T-cell (primary cell): ENCODE results near the gene BTBD8. TPM values are rescaled to one million over a fixed set of nuclear protein-coding genes. Genes with fewer than 3 reads are reported as not detected.

Experiments used
- ATAC-seq, 4 experiments: fragments of 200-7000 bp in 3 of 4; fragments of 150-1000 bp in 1 of 4; cut with Tn5 transposase; replicated peaks in 1 of 4; 1 replicate in 3 of 4; 2 replicates in 1 of 4; pipeline ENCODE4 v1.10.0; 2021; ENCODE audit warnings: moderate library complexity in 3 of 4, mild to moderate bottlenecking in 2 of 4, moderate number of reproducible peaks in 1 of 4
- CTCF ChIA-PET, 2 donors: fragments of 300-600 bp; sonication (Branson Sonifier 250); formaldehyde crosslinking; loops; one replicate each; lab custom pipeline; 2022; ENCODE audit warnings: antibody characterized with exemption in 2 of 2; lab: Charles Lee
- POLR2A ChIA-PET, 2 donors: fragments of 300-600 bp; sonication (Branson Sonifier 250); formaldehyde crosslinking; loops; one replicate each; lab custom pipeline; 2022; ENCODE audit warnings: antibody characterized with exemption in 2 of 2; lab: Charles Lee
- DNase-seq, 35 experiments: peaks; one replicate each; pipeline versions ENCODE4 v3.0.0 to v3.0.0-alpha.2; 2013 to 2023
- H3K27ac ChIP-seq: one replicate; pipeline ENCODE4 v1.5.1; 2013; ENCODE audit warnings: low read length
- H3K27me3 ChIP-seq, 2 experiments: replicated peaks in 1 of 2; 1 replicate in 1 of 2; 2 replicates in 1 of 2; pipeline versions ENCODE4 v1.6.1 to v1.7.0; 2013; ENCODE audit warnings: low read length in 1 of 2, mixed read lengths in 1 of 2; ENCODE audit not compliant: control insufficient read depth in 2 of 2, insufficient read depth in 2 of 2; ENCODE audit errors: extremely low read depth in 1 of 2
- H3K36me3 ChIP-seq, 2 donors: 1 replicate in 1 of 2; 2 replicates in 1 of 2; pipeline versions ENCODE4 v1.6.1 to v1.7.0; 2013; ENCODE audit warnings: low read length in 1 of 2; ENCODE audit not compliant: control insufficient read depth in 2 of 2, insufficient read depth in 1 of 2; ENCODE audit errors: extremely low read depth in 1 of 2
- H3K4me1 ChIP-seq, 2 experiments: 1 replicate in 1 of 2; 2 replicates in 1 of 2; pipeline versions ENCODE4 v1.6.1 to v1.7.0; 2013; ENCODE audit warnings: low read length in 2 of 2, mixed read lengths in 1 of 2; ENCODE audit not compliant: insufficient read depth in 2 of 2, control insufficient read depth in 1 of 2; ENCODE audit errors: extremely low read depth in 1 of 2
- H3K4me3 ChIP-seq, 2 donors: 1 replicate in 1 of 2; 2 replicates in 1 of 2; pipeline versions ENCODE4 v1.5.1 to v1.7.0; 2013; ENCODE audit warnings: mild to moderate bottlenecking in 2 of 2, low read length in 1 of 2, moderate library complexity in 1 of 2; ENCODE audit not compliant: control insufficient read depth in 1 of 2; ENCODE audit errors: extremely low read depth in 1 of 2
- H3K9me3 ChIP-seq: 2 replicates; pipeline ENCODE4 v1.7.0; 2013
- H3K27ac Mint-ChIP-seq, 2 donors: one replicate each; pipeline ENCODE4 v1.8.0; 2020 to 2021; ENCODE audit warnings: mild to moderate bottlenecking in 2 of 2, mixed read lengths in 2 of 2
- H3K27me3 Mint-ChIP-seq, 2 donors: one replicate each; pipeline ENCODE4 v1.8.0; 2021 to 2022; ENCODE audit warnings: mixed read lengths in 2 of 2
- H3K36me3 Mint-ChIP-seq: one replicate; pipeline ENCODE4 v1.8.0; 2021; ENCODE audit warnings: mixed read lengths
- H3K4me1 Mint-ChIP-seq, 3 donors: one replicate each; pipeline ENCODE4 v1.8.0; 2020 to 2022; ENCODE audit warnings: mixed read lengths in 3 of 3, mild to moderate bottlenecking in 1 of 3
- H3K4me3 Mint-ChIP-seq, 3 donors: one replicate each; pipeline ENCODE4 v1.8.0; 2020 to 2022; ENCODE audit warnings: mild to moderate bottlenecking in 3 of 3, mixed read lengths in 3 of 3, moderate library complexity in 3 of 3
- H3K9me3 Mint-ChIP-seq, 3 donors: one replicate each; pipeline ENCODE4 v1.8.0; 2020 to 2022; ENCODE audit warnings: mixed read lengths in 3 of 3
- WGBS: methylation state at CpG from one replicate; pipeline ENCODE4 v1.1.5; 2013; ENCODE audit warnings: missing lambda C conversion rate; ENCODE audit not compliant: insufficient coverage; 5-methylcytosine and 5-hydroxymethylcytosine counted together
- total RNA-seq, 35 experiments: library from RNA in 6 of 35; stranded (reverse) in 6 of 35; fragments of 120-200 nt in 1 of 35; gene quantifications; one replicate each; pipeline versions ENCODE4 v1.2.1 to v1.2.4 and lab custom pipeline; 2013 to 2026

Gene BTBD8
- total RNA-seq, 5 donors from 2014 or later (not counting 1 experiment from before 2014, with no cell fraction given) = 3.9 to 6.2 (median 5.3) TPM

- no peak for ATAC-seq
- CTCF ChIA-PET = no interaction called here
- 100% methylated on average over 1 of the region's 1 CpG for WGBS
Observed at GRCh38 chr1:92040971-92041370, 39.2 kb upstream of the BTBD8 start.

GRCh38 chr1:92043621-92044020 lies 36.5 kb upstream of the BTBD8 start:
- ChIA-PET CTCF (no interaction called here), POLR2A (no interaction called here)
- Mint-ChIP-seq H3K27ac (no peak overlapping the region), H3K27me3 (peaks cover 0 to 2% of the 10 kb centered on the region in 2 donors), H3K4me3 (no peak overlapping the region), H3K36me3 (no peaks in the 10 kb centered on the region), H3K4me1 (no peaks in the 10 kb centered on the region), H3K9me3 (no peaks in the 10 kb centered on the region)
- 92% methylated on average over 4 of the region's 5 CpGs for WGBS
- Histone ChIP-seq H3K9me3 (no peaks in the 10 kb centered on the region), H3K27me3 (peaks cover 0 to 5% of the 10 kb centered on the region in 2 experiments), H3K4me3 (no peak overlapping the region), H3K4me1 (no peaks in the 10 kb centered on the region), H3K36me3 (no peaks in the 10 kb centered on the region), H3K27ac (no peak overlapping the region)
- DNase-seq = no peak
- no peak for ATAC-seq

More at GRCh38 chr1:92040971-92041370, 39.2 kb upstream of the BTBD8 start:
- Histone ChIP-seq H3K4me3 (no peak overlapping the region), H3K27ac (no peak overlapping the region), H3K9me3 (no peaks in the 10 kb centered on the region), H3K36me3 (no peaks in the 10 kb centered on the region), H3K27me3 (peaks cover 0 to 5% of the 10 kb centered on the region in 2 experiments), H3K4me1 (no peaks in the 10 kb centered on the region)
- POLR2A ChIA-PET = no interaction called here
- no peak overlapping the region for H3K4me3 Mint-ChIP-seq
- H3K36me3 Mint-ChIP-seq = no peaks in the 10 kb centered on the region
- no peak overlapping the region for H3K27ac Mint-ChIP-seq
- DNase-seq = no peak
- no peaks in the 10 kb centered on the region for H3K4me1 Mint-ChIP-seq
- H3K27me3 Mint-ChIP-seq = peaks cover 4 to 6% of the 10 kb centered on the region in 2 donors
- no peaks in the 10 kb centered on the region for H3K9me3 Mint-ChIP-seq

GRCh38 chr1:92045766-92046495 lies 34.2 kb upstream of the BTBD8 start:
- Mint-ChIP-seq H3K4me1 (no peaks in the 10 kb centered on the region), H3K27me3 (peaks cover 0 to 2% of the 10 kb centered on the region in 2 donors), H3K36me3 (no peaks in the 10 kb centered on the region), H3K4me3 (no peak overlapping the region), H3K27ac (no peak overlapping the region), H3K9me3 (no peaks in the 10 kb centered on the region)
- DNase-seq (no peak), ATAC-seq (no peak)
- Histone ChIP-seq H3K4me1 (no peaks in the 10 kb centered on the region), H3K27ac (no peak overlapping the region), H3K4me3 (no peak overlapping the region), H3K9me3 (no peaks in the 10 kb centered on the region), H3K36me3 (no peaks in the 10 kb centered on the region), H3K27me3 (peaks cover 0 to 3% of the 10 kb centered on the region in 2 experiments)
- WGBS = no CpG with 5 or more reads among the region's 2 CpGs
- ChIA-PET CTCF (interaction anchor here in 1 of 2 donors (0.6 to 0.9 kb wide), 2 partner anchors 24 kb away, joined by 3 to 4 read pairs; no protein-coding TSS in a partner anchor), POLR2A (no interaction called here)

- Mint-ChIP-seq H3K36me3 (no peaks in the 10 kb centered on the region), H3K27ac (no peak overlapping the region), H3K4me3 (no peak overlapping the region), H3K4me1 (no peaks in the 10 kb centered on the region), H3K9me3 (no peaks in the 10 kb centered on the region), H3K27me3 (peaks cover 2 to 7% of the 10 kb centered on the region in 2 donors)
- no peak overlapping the region for H3K27ac ChIP-seq
- DNase-seq (no peak), ATAC-seq (no peak)
- CTCF ChIA-PET = no interaction called here
- no peaks in the 10 kb centered on the region for H3K27me3 ChIP-seq
- POLR2A ChIA-PET = no interaction called here
- H3K4me3 ChIP-seq = no peak overlapping the region
- H3K36me3 ChIP-seq = no peaks in the 10 kb centered on the region
- H3K9me3 ChIP-seq = no peaks in the 10 kb centered on the region
- H3K4me1 ChIP-seq = no peaks in the 10 kb centered on the region
Observed at GRCh38 chr1:92051948-92052347, 28.2 kb upstream of the BTBD8 start.

GRCh38 chr1:92065042-92065441 lies 15.1 kb upstream of the BTBD8 start:
- Histone ChIP-seq H3K27me3 (peaks cover 0 to 4% of the 10 kb centered on the region in 2 experiments), H3K36me3 (no peaks in the 10 kb centered on the region), H3K4me3 (no peak overlapping the region), H3K27ac (no peak overlapping the region), H3K9me3 (no peaks in the 10 kb centered on the region), H3K4me1 (no peaks in the 10 kb centered on the region)
- no CpG with 5 or more reads among the region's 3 CpGs for WGBS
- H3K4me1 Mint-ChIP-seq = no peaks in the 10 kb centered on the region
- ATAC-seq (no peak), DNase-seq (no peak)
- ChIA-PET POLR2A (no interaction called here), CTCF (no interaction called here)
- H3K4me3 Mint-ChIP-seq = no peak overlapping the region
- no peaks in the 10 kb centered on the region for H3K9me3 Mint-ChIP-seq
- H3K27me3 Mint-ChIP-seq = no peaks in the 10 kb centered on the region
- no peaks in the 10 kb centered on the region for H3K36me3 Mint-ChIP-seq
- H3K27ac Mint-ChIP-seq = no peak overlapping the region

GRCh38 chr1:92066321-92066720 lies 13.8 kb upstream of the BTBD8 start:
- H3K27me3 ChIP-seq = peaks cover 0 to 4% of the 10 kb centered on the region in 2 experiments
- no peaks in the 10 kb centered on the region for H3K9me3 Mint-ChIP-seq
- no peak overlapping the region for H3K4me3 Mint-ChIP-seq
- H3K4me1 Mint-ChIP-seq = no peaks in the 10 kb centered on the region
- H3K27ac ChIP-seq = no peak overlapping the region
- ATAC-seq (no peak), DNase-seq (no peak)
- H3K27ac Mint-ChIP-seq = no peak overlapping the region
- WGBS = 92% methylated on average over 6 of the region's 8 CpGs
- ChIA-PET CTCF (no interaction called here), POLR2A (interaction anchor here in 1 of 2 donors (0.6 kb wide), 1 partner anchor 648 kb away, joined by 3 read pairs; no protein-coding TSS in a partner anchor)
- no peaks in the 10 kb centered on the region for H3K27me3 Mint-ChIP-seq
- H3K4me1 ChIP-seq = no peaks in the 10 kb centered on the region
- no peaks in the 10 kb centered on the region for H3K9me3 ChIP-seq
- H3K36me3 ChIP-seq = no peaks in the 10 kb centered on the region
- H3K4me3 ChIP-seq = no peak overlapping the region
- no peaks in the 10 kb centered on the region for H3K36me3 Mint-ChIP-seq
